Uterus (tissue), 4 donors: Measurements from ENCODE around the gene DDR2. TPM values are rescaled to one million over a fixed set of nuclear protein-coding genes. Genes with fewer than 3 reads are reported as not detected.
"Not testable (repeated sequence)": the region's sequence is repeated elsewhere in the genome, so short reads cannot be mapped to it uniquely, and the experiment has no call there.

Source experiments
- DNase-seq, 2 donors: peaks; one replicate each; pipeline ENCODE4 v3.0.0-alpha.2; 2019 to 2020
- H3K27ac ChIP-seq, 2 donors: fragments of 200-600 bp; sonication (generic); 1 replicate in 1 of 2; 2 replicates in 1 of 2; pipeline ENCODE4 v1.5.1; 2016 to 2018
- H3K27me3 ChIP-seq, 2 donors: fragments of 200-600 bp; sonication (generic); one replicate each; pipeline ENCODE4 v1.5.1; 2018 to 2019; ENCODE audit warnings: control low read depth in 1 of 2
- H3K36me3 ChIP-seq, 2 donors: fragments of 200-600 bp; sonication (generic); one replicate each; pipeline ENCODE4 v1.5.1; 2019; ENCODE audit warnings: control low read depth in 1 of 2
- H3K4me1 ChIP-seq, 2 donors: fragments of 200-600 bp; sonication (generic); one replicate each; pipeline ENCODE4 v1.5.1; 2018 to 2019; ENCODE audit warnings: control low read depth in 1 of 2
- H3K4me3 ChIP-seq, 2 donors: fragments of 200-600 bp; sonication (generic); 1 replicate in 1 of 2; 2 replicates in 1 of 2; pipeline ENCODE4 v1.5.1; 2018 to 2019; ENCODE audit warnings: mild to moderate bottlenecking in 1 of 2
- H3K9me3 ChIP-seq, 2 donors: fragments of 200-600 bp; sonication (generic); one replicate each; pipeline ENCODE4 v1.5.1; 2019; ENCODE audit warnings: control low read depth in 1 of 2
- POLR2A ChIP-seq, 2 donors: fragments of 450-650 bp; IDR thresholded peaks; one replicate each; pipeline ENCODE4 v1.6.1; 2016; ENCODE audit warnings: antibody characterized with exemption in 2 of 2, mild to moderate bottlenecking in 1 of 2, moderate library complexity in 1 of 2
- intact Hi-C: fragments of 100-400 bp; cut with DNase I; formaldehyde crosslinking; loops from one replicate; pipeline ENCODE4 v1.15.1; 2023; ENCODE audit warnings: low total_unique reads
- total RNA-seq, 4 donors: library from RNA; depleted of rRNA in 3 of 4; stranded (reverse); fragments of >200 nt in 3 of 4; gene quantifications; one replicate each; pipeline versions ENCODE4 v1.1.0 to v1.2.4, GENCODE V29; 2014 to 2023
- TF ChIP-seq, protein P1 (sequence below), 4 experiments: fragments of 200-600 bp in 2 of 4; fragments of 450-650 bp in 2 of 4; sonication (generic) in 2 of 4; IDR thresholded peaks; one replicate each; pipeline ENCODE4 v1.5.1; 2016 to 2019; ENCODE audit warnings: antibody characterized with exemption in 4 of 4, mild to moderate bottlenecking in 2 of 4, moderate library complexity in 1 of 4
- donor health status: DM: yes; HTN: yes; CAD: no.

The DDR2 gene
- total RNA-seq, 4 donors from 2014 or later, result 40.0 to 134 (median 74.7) TPM

DNA sequence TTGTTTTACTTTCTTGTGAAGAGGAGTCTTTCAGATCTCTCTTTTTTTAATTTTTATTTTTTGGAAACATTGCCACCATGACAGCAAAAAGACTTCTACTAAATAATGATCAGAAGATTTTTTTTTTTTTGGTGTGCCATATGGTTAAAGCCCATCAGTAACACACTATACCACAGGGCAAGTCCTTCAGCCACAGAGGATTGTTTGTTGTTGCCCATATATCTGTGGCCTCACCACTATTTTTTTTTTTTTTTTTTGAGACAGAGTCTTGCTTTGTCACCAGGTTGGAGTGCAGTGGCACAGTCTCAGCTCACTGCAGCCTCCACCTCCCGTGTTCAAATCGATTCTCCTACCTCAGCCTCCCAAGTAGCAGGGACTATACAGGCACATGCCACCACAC is 41.6 kb upstream of the DDR2 start:
- intact Hi-C loops, result no loop called here
- H3K27ac ChIP-seq, result no peak overlapping the region
- H3K36me3 ChIP-seq, result no peaks in the 10 kb centered on the region
- H3K4me1 ChIP-seq, result no peaks in the 10 kb centered on the region
- no peaks in the 10 kb centered on the region for H3K27me3 ChIP-seq
- H3K9me3 ChIP-seq, result no peaks in the 10 kb centered on the region
- DNase-seq, result no peak
- no peak overlapping the region for H3K4me3 ChIP-seq
- no peak for TF ChIP-seq POLR2A (IDR thresholded peaks at IDR 0.05)
- TF ChIP-seq, protein P1, sequence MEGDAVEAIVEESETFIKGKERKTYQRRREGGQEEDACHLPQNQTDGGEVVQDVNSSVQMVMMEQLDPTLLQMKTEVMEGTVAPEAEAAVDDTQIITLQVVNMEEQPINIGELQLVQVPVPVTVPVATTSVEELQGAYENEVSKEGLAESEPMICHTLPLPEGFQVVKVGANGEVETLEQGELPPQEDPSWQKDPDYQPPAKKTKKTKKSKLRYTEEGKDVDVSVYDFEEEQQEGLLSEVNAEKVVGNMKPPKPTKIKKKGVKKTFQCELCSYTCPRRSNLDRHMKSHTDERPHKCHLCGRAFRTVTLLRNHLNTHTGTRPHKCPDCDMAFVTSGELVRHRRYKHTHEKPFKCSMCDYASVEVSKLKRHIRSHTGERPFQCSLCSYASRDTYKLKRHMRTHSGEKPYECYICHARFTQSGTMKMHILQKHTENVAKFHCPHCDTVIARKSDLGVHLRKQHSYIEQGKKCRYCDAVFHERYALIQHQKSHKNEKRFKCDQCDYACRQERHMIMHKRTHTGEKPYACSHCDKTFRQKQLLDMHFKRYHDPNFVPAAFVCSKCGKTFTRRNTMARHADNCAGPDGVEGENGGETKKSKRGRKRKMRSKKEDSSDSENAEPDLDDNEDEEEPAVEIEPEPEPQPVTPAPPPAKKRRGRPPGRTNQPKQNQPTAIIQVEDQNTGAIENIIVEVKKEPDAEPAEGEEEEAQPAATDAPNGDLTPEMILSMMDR (IDR thresholded peaks at IDR 0.05), result no peak

DNA sequence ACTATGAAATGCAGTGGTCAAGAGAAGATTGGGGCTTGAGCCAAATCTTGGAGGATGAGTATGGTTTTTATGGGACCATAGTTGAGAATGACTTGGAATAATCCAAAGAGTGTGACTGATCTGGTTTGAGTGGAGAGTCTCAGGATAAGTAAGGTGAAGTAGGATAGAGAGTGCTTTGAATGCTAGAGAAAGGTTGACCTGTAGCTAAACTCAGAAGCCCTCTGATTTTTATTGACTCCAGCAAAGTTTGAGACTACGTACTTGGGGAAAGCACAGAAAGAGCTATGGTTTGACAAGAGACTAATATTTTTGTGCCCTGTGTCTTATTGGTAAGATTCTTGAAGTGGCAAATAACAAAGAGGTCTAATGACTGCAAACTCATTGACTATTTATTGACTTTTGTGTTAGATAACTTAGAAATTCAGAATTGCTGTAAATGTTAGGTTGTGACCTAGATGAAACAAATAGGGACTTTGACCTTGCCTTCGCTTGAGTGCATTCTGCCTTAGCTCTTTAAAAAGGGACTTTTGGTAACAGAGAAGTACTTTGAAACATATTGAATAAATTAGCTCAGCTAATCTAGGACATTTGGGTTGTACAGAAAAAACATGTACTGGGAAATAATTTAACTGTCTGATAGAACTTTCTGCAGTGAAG is 35.6 kb upstream of the DDR2 start:
- no peaks in the 10 kb centered on the region for H3K36me3 ChIP-seq
- TF ChIP-seq, protein P1 (IDR thresholded peaks at IDR 0.05), result no peak
- no peak for TF ChIP-seq POLR2A (IDR thresholded peaks at IDR 0.05)
- H3K27me3 ChIP-seq, result no peaks in the 10 kb centered on the region
- intact Hi-C loops, result no loop called here
- H3K27ac ChIP-seq, result no peak overlapping the region
- no peaks in the 10 kb centered on the region for H3K9me3 ChIP-seq
- no peaks in the 10 kb centered on the region for H3K4me1 ChIP-seq
- no peak for DNase-seq
- no peak overlapping the region for H3K4me3 ChIP-seq

GRCh38 chr1:162599451-162599850 is 32.8 kb upstream of the DDR2 start:
- intact Hi-C loops, result no loop called here
- TF ChIP-seq, protein P1 (IDR thresholded peaks at IDR 0.05), result no peak
- no peak for TF ChIP-seq POLR2A (IDR thresholded peaks at IDR 0.05)
- no peaks in the 10 kb centered on the region for H3K9me3 ChIP-seq
- no peak overlapping the region for H3K27ac ChIP-seq
- DNase-seq, result no peak
- H3K4me1 ChIP-seq, result no peaks in the 10 kb centered on the region
- H3K4me3 ChIP-seq, result no peak overlapping the region
- H3K27me3 ChIP-seq, result no peaks in the 10 kb centered on the region
- H3K36me3 ChIP-seq, result no peaks in the 10 kb centered on the region

- not testable (repeated sequence) for H3K36me3 ChIP-seq
Measured at GRCh38 chr1:162603117-162603516, 29.1 kb upstream of the DDR2 start.

DNA sequence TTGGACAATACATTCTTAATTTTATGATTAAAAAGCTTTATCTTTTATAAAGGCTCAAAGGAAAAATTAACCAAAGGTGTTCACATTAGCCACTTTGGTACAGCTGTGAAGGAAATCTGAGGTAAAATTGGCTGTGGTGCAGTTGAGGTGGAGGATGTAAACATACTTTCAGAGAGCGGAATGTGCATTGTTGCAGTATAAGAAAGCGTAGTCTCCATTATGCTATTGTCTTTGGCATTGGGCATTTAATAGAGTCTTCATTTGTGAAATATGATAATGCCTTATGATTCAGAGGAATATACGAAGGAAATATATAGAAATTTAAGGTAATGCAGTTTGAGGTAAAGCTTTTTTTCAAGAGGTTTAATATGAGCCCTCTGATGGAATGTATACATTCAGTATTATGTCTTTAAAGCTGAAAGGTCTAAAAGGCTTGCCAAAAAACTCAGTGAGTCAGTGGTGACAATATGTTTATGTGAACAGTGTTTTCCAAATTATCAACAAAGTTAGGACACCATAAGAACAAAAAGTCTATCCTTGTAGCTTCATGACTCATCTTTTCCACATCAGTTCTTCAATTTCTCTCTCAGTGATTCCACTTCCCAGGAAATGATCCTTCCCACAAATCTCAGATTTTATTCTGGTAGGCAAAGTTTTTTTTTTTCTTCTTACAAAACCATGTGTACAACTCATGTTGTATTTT is 26.9 kb upstream of the DDR2 start:
- H3K36me3 ChIP-seq, result no peaks in the 10 kb centered on the region
- H3K4me1 ChIP-seq, result no peaks in the 10 kb centered on the region
- TF ChIP-seq, protein P1 (IDR thresholded peaks at IDR 0.05), result no peak
- no peak for TF ChIP-seq POLR2A (IDR thresholded peaks at IDR 0.05)
- no peak overlapping the region for H3K27ac ChIP-seq
- no peak for DNase-seq
- no peaks in the 10 kb centered on the region for H3K27me3 ChIP-seq
- no peak overlapping the region for H3K4me3 ChIP-seq
- intact Hi-C loops, result no loop called here
- no peaks in the 10 kb centered on the region for H3K9me3 ChIP-seq

More at GRCh38 chr1:162603117-162603516, 29.1 kb upstream of the DDR2 start:
- H3K27me3 ChIP-seq, intact Hi-C loops, DNase-seq, H3K9me3 ChIP-seq, H3K4me3 ChIP-seq, H3K27ac ChIP-seq, H3K4me1 ChIP-seq: not testable (repeated sequence)
